GM23248 (cell line): Measurements from ENCODE around the gene MNT. TPM values are rescaled to one million over a fixed set of nuclear protein-coding genes. Genes with fewer than 3 reads are reported as not detected.
"Not testable (repeated sequence)": the region's sequence is repeated elsewhere in the genome, so short reads cannot be mapped to it uniquely, and the experiment has no call there.

Source experiments
- DNase-seq: peaks from one replicate; pipeline ENCODE4 v3.0.0-alpha.2; 2015
- H2AFZ ChIP-seq: fragments of 200-600 bp; sonication (generic); 2 replicates; pipeline ENCODE4 v1.6.1; 2016; ENCODE audit warnings: antibody characterized with exemption
- H3F3A ChIP-seq: fragments of 200-600 bp; sonication (generic); 2 replicates; pipeline ENCODE4 v1.6.1; 2016; ENCODE audit warnings: mild to moderate bottlenecking, antibody characterized with exemption, mixed run types; ENCODE audit not compliant: insufficient read depth
- H3K27ac ChIP-seq: fragments of 200-600 bp; sonication (generic); 2 replicates; pipeline ENCODE4 v1.5.1; 2016; ENCODE audit warnings: mild to moderate bottlenecking
- H3K27me3 ChIP-seq: fragments of 200-600 bp; sonication (generic); replicated peaks from 2 replicates; pipeline ENCODE4 v1.6.1; 2016; ENCODE audit warnings: mild to moderate bottlenecking; ENCODE audit not compliant: insufficient read depth
- H3K36me3 ChIP-seq: fragments of 200-600 bp; sonication (generic); 2 replicates; pipeline ENCODE4 v1.6.1; 2016; ENCODE audit warnings: low read depth, mild to moderate bottlenecking
- H3K4me1 ChIP-seq: fragments of 200-600 bp; sonication (generic); 2 replicates; pipeline ENCODE4 v1.6.1; 2016; ENCODE audit warnings: mild to moderate bottlenecking; ENCODE audit not compliant: insufficient read depth
- H3K4me2 ChIP-seq: fragments of 200-600 bp; sonication (generic); one replicate; pipeline ENCODE4 v1.6.1; 2016; ENCODE audit warnings: mild to moderate bottlenecking; ENCODE audit not compliant: unreplicated experiment
- H3K4me3 ChIP-seq: fragments of 200-600 bp; sonication (generic); 2 replicates; pipeline ENCODE4 v1.5.1; 2016; ENCODE audit warnings: mild to moderate bottlenecking
- H3K79me2 ChIP-seq: fragments of 200-600 bp; sonication (generic); 2 replicates; pipeline ENCODE4 v1.6.1; 2016; ENCODE audit warnings: mild to moderate bottlenecking; ENCODE audit not compliant: insufficient read depth
- H3K9ac ChIP-seq: fragments of 200-600 bp; sonication (generic); 2 replicates; pipeline ENCODE4 v1.6.1; 2016; ENCODE audit warnings: mild to moderate bottlenecking
- H3K9me2 ChIP-seq: fragments of 200-600 bp; sonication (generic); 2 replicates; pipeline ENCODE4 v1.6.1; 2016; ENCODE audit warnings: mixed run types, mild to moderate bottlenecking, moderate library complexity; ENCODE audit not compliant: insufficient read depth
- H3K9me3 ChIP-seq: fragments of 200-600 bp; sonication (generic); one replicate; pipeline ENCODE4 v1.6.1; 2017; ENCODE audit warnings: low read depth
- H4K20me1 ChIP-seq: fragments of 200-600 bp; sonication (generic); 2 replicates; pipeline ENCODE4 v1.6.0; 2016; ENCODE audit not compliant: insufficient read depth
- EZH2 ChIP-seq: fragments of 200-600 bp; sonication (generic); IDR thresholded peaks from 2 replicates; pipeline ENCODE4 v1.6.1; 2018; ENCODE audit warnings: antibody characterized with exemption, mild to moderate bottlenecking; ENCODE audit not compliant: insufficient read depth, poor library complexity, severe bottlenecking
- EZH2phosphoT487 ChIP-seq: fragments of 200-600 bp; sonication (generic); IDR thresholded peaks from 2 replicates; pipeline ENCODE4 v1.6.1; 2018; ENCODE audit warnings: antibody characterized with exemption, moderate library complexity, mild to moderate bottlenecking, low read depth; ENCODE audit not compliant: insufficient read depth
- WGBS, 2 experiments: methylation state at CpG; one replicate each; pipeline ENCODE4 v1.1.6; 2015 to 2017; ENCODE audit warnings: low lambda C conversion rate in 2 of 2, low coverage in 1 of 2; ENCODE audit errors: missing lambda C conversion rate in 2 of 2; 5-methylcytosine and 5-hydroxymethylcytosine counted together
- in situ Hi-C: fragments of 300-500 bp; cut with MboI; formaldehyde crosslinking; loops from 2 replicates; pipeline ENCODE4 v1.15.0; 2020
- polyA plus RNA-seq: library from polyadenylated mRNA; unstranded; fragments of >200 nt; fragmentation: Nextera tagmentation; extraction: Ambion mirVana; gene quantifications from 2 replicates; pipeline ENCODE4 v1.2.1, GENCODE V29; 2016
- total RNA-seq: library from RNA; depleted of rRNA; stranded (reverse); fragments of >200 nt; shearing (Covaris generic); gene quantifications from 2 replicates; pipeline ENCODE4 v1.2.3, GENCODE V29; 2014; rRNA removed

Gene MNT, protein sequence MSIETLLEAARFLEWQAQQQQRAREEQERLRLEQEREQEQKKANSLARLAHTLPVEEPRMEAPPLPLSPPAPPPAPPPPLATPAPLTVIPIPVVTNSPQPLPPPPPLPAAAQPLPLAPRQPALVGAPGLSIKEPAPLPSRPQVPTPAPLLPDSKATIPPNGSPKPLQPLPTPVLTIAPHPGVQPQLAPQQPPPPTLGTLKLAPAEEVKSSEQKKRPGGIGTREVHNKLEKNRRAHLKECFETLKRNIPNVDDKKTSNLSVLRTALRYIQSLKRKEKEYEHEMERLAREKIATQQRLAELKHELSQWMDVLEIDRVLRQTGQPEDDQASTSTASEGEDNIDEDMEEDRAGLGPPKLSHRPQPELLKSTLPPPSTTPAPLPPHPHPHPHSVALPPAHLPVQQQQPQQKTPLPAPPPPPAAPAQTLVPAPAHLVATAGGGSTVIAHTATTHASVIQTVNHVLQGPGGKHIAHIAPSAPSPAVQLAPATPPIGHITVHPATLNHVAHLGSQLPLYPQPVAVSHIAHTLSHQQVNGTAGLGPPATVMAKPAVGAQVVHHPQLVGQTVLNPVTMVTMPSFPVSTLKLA
- total RNA-seq, result 3.7 and 6.2 TPM in 2 replicates
- 6.2 and 8.2 TPM in 2 replicates for polyA plus RNA-seq

DNA sequence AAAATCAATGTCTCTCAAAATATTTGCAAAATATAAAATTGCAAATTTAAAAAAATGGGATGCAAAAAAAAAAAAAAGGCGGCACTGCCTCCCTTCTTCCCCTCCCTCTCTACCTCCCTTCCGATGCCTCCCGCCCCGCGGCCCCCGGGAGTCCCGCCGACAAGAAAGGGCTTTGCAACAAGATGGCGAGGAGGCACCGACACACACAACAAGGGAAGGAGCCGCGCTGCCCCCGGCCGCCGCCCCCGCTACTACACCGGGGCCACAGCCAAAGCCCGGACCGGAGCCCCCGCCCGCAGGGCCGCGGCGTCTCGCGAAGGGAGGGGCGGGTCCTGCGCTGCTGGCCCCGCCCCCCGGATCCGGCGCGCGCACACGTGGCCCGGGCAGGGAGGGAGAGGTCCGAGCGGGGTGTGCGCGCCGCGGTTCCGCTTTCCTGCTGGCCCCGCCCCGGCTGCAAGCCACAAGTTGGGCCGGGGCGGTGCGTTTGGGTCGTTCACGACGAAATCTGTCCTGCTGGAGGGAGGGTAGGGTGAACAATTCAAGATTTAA lies at the start of gene MNT:
MNT (minus strand) TSS at position 184 of the 549 bp plus-strand sequence. CDS start 348 bp downstream, outside the sequence.
- peak within 1 kb of the TSS; percentile 82 for H3K4me2 ChIP-seq
- H3K4me1 ChIP-seq, result peaks cover 48% of the 10 kb centered on the region
- H3K9me3 ChIP-seq, result no peaks in the 10 kb centered on the region
- TF ChIP-seq EZH2phosphoT487, result no peak
- no peak for TF ChIP-seq EZH2
- peaks cover 54% of the 10 kb centered on the region for H3F3A ChIP-seq
- H3K9ac ChIP-seq, result peak within 1 kb of the TSS; percentile 100
- peak within 1 kb of the TSS; percentile 99 for H3K27ac ChIP-seq
- peak; percentile 97 for DNase-seq
- no peaks in the 10 kb centered on the region for H3K9me2 ChIP-seq
- peak within 1 kb of the TSS; percentile 96 for H3K4me3 ChIP-seq
- H2AFZ ChIP-seq, result peak within 1 kb of the TSS; percentile 59; the same call in 1 of the 2 replicates
- 1 to 2% methylated on average over 32 to 50 of the region's 51 CpGs for WGBS, 2 experiments
- peaks cover 39% of the 10 kb centered on the region for H3K79me2 ChIP-seq
- H4K20me1 ChIP-seq, result no peaks in the 10 kb centered on the region
- no peaks in the 10 kb centered on the region for H3K36me3 ChIP-seq
- H3K27me3 ChIP-seq, result no peaks in the 10 kb centered on the region
- in situ Hi-C loops, result no loop called here

DNA sequence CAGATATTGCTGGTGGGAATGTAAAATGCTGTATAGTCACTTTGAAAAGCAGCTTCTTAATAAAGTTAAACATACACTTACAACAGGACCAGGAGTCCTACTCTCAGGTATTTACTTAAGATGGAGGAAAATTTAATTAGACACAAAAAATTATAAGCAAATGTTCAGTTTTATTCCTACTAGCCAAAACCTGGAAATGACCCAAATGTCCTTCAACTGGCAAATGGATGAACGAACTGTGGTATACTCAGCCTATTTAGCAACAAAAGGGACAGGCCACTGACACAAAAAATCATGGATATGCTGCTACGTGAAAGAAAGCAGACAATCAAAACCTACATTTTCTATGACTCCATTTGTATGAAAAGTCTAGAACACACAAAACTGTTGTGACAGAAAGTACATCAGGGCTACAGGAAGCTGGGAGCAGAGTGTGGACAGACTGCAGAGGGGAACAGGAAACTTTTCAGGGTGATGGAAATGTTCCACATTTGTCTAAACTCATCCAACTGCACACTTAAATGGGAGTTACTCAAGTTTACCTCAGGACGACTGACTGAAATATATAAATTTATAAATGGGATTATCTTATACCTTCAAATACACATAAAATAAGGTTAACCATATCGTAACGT lies 49.3 kb upstream of the MNT start:
- Histone ChIP-seq H3K36me3 (no peaks in the 10 kb centered on the region), H3K9me2 (no peaks in the 10 kb centered on the region), H3F3A (no peaks in the 10 kb centered on the region), H3K4me2 (no peak overlapping the region), H3K9ac (no peak overlapping the region), H3K4me1 (no peaks in the 10 kb centered on the region), H3K79me2 (no peaks in the 10 kb centered on the region), H3K27ac (no peak overlapping the region), H2AFZ (no peak overlapping the region), H4K20me1 (no peaks in the 10 kb centered on the region), H3K4me3 (no peak overlapping the region), H3K9me3 (no peaks in the 10 kb centered on the region), H3K27me3 (no peaks in the 10 kb centered on the region)
- no peak for DNase-seq
- TF ChIP-seq EZH2phosphoT487, result no peak
- no peak for TF ChIP-seq EZH2
- in situ Hi-C loops, result no loop called here
- 71 to 75% methylated on average over 5 of the region's 5 CpGs for WGBS, 2 experiments

DNA sequence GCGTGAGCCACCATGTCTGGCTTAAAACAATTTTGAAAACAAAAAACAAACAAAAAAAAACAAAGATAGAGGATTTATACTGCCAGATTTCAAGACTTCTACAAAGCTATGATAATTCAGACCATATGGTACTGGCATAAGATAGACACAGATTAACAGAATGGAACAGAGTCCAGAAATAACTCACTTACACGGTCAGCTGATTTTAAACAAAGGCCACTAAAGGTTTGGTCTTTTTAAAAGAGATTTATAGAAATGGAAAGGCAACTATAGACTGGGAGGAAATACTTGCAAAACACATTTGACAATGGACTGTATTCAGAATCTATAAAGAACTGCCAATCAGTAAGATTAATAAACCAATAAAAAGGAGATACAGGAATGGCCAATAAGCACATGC lies 48.6 kb upstream of the MNT start:
- no peak overlapping the region for H3K27ac ChIP-seq
- no peak for TF ChIP-seq EZH2phosphoT487
- no peak for TF ChIP-seq EZH2
- no peaks in the 10 kb centered on the region for H3K4me1 ChIP-seq
- peak; percentile 21 for DNase-seq
- no peak overlapping the region for H2AFZ ChIP-seq
- H3K79me2 ChIP-seq, result no peaks in the 10 kb centered on the region
- no peaks in the 10 kb centered on the region for H3K9me3 ChIP-seq
- H3F3A ChIP-seq, result no peaks in the 10 kb centered on the region
- in situ Hi-C loops, result no loop called here
- H4K20me1 ChIP-seq, result no peaks in the 10 kb centered on the region
- no peaks in the 10 kb centered on the region for H3K9me2 ChIP-seq
- H3K9ac ChIP-seq, result no peak overlapping the region
- WGBS, 2 experiments, result 50 to 60% methylated on average over 2 of the region's 2 CpGs
- H3K27me3 ChIP-seq, result no peaks in the 10 kb centered on the region
- H3K4me3 ChIP-seq, result no peak overlapping the region
- H3K36me3 ChIP-seq, result no peaks in the 10 kb centered on the region
- H3K4me2 ChIP-seq, result no peak overlapping the region

DNA sequence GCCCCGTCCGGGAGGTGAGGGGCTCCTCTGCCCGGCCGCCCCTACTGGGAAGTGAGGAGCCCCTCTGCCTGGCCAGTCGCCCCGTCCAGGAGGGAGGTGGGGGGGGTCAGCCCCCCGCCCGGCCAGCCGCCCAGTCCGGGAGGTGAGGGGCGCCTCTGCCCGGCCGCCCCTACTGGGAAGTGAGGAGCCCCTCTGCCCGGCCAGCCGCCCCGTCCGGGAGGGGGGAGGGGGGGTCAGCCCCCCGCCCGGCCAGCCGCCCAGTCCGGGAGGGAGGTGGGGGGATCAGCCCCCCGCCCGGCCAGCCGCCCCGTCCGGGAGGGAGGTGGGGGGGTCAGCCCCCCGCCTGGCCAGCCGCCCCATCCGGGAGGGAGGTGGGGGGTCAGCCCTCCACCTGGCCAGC lies 46.6 kb upstream of the MNT start:
- H3K27ac ChIP-seq, H3K9me2 ChIP-seq, H4K20me1 ChIP-seq, H3K27me3 ChIP-seq, in situ Hi-C loops, H3K36me3 ChIP-seq, H3K4me2 ChIP-seq, H3K9me3 ChIP-seq, H3K4me3 ChIP-seq, H3F3A ChIP-seq, H2AFZ ChIP-seq, H3K4me1 ChIP-seq, H3K79me2 ChIP-seq, DNase-seq, H3K9ac ChIP-seq: not testable (repeated sequence)
- WGBS, 2 experiments, result no CpG with 5 or more reads among the region's 29 CpGs
